ENCODE results near the gene DNAJC17.

DNA sequence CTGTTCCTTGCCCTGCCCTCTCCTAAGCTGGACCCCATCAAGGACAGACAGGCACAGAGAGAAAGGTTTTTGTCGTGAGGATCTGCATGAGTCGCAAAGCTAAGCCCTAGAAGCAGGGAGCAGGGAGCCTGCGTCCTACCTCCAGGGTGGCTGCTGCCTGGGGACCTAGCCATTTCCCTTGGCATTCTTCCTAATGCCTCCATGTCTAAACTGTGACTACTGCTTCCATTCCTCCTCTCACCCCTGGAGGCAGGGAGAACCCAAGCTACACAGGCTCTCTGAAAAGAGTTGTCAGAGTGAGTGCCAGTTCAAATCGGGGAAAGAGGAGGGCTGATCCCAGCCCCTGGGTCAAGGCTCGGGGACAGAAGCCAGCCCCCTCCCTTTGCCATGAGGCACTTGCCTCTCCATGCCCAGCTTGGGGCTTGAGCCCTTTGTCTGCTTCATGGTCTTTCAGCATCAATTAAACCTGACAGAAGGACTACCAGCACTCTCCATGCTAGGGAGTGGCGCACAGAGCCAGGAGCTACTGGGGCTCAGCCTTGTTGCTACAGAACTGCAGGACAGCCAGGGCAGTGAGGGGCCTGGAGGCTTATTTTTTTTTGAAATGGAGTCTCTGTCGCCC lies 41.0 kb downstream of the DNAJC17 start:
- no peak for TF ChIP-seq POLR2A (IDR thresholded peaks at IDR 0.05)
- TF ChIP-seq, protein P1, sequence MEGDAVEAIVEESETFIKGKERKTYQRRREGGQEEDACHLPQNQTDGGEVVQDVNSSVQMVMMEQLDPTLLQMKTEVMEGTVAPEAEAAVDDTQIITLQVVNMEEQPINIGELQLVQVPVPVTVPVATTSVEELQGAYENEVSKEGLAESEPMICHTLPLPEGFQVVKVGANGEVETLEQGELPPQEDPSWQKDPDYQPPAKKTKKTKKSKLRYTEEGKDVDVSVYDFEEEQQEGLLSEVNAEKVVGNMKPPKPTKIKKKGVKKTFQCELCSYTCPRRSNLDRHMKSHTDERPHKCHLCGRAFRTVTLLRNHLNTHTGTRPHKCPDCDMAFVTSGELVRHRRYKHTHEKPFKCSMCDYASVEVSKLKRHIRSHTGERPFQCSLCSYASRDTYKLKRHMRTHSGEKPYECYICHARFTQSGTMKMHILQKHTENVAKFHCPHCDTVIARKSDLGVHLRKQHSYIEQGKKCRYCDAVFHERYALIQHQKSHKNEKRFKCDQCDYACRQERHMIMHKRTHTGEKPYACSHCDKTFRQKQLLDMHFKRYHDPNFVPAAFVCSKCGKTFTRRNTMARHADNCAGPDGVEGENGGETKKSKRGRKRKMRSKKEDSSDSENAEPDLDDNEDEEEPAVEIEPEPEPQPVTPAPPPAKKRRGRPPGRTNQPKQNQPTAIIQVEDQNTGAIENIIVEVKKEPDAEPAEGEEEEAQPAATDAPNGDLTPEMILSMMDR (IDR thresholded peaks at IDR 0.05): no peak

Measured in tibial nerve (tissue), 3 donors.